GM19239 (cell line): ENCODE data around the gene CD58.
"Not testable (repeated sequence)": the region's sequence is repeated elsewhere in the genome, so short reads cannot be mapped to it uniquely, and the experiment has no call there.

Experiments used
- DNase-seq: peaks from one replicate; pipeline ENCODE4 v3.0.0; 2011; ENCODE audit warnings: low spot score; ENCODE audit not compliant: insufficient read length
- FAIRE-seq: peaks from 2 replicates; lab custom pipeline; 2011; peaks lifted over from hg19 to GRCh38; lab: Jason Lieb, UNC

The CD58 gene

GRCh38 chr1:116570358-116571214 lies at the start of gene CD58:
TSS of gene CD58 (minus strand) at chr1:116571026. CDS start at chr1:116570972, 54 bp downstream.
- FAIRE-seq: peak; percentile 37
- DNase-seq: peak; percentile 65

- not testable (repeated sequence) for FAIRE-seq, DNase-seq
These were observed 49.6 kb upstream of the CD58 start for GRCh38 chr1:116620392-116620791.

- FAIRE-seq, DNase-seq: not testable (repeated sequence)
These were observed 48.3 kb upstream of the CD58 start for GRCh38 chr1:116619106-116619505.

GRCh38 chr1:116617808-116618207 lies 47.0 kb upstream of the CD58 start:
- not testable (repeated sequence) for DNase-seq, FAIRE-seq

- not testable (repeated sequence) for DNase-seq, FAIRE-seq
These were observed 43.0 kb upstream of the CD58 start for GRCh38 chr1:116613825-116614224.

- FAIRE-seq, DNase-seq: not testable (repeated sequence)
These were observed 39.1 kb upstream of the CD58 start for GRCh38 chr1:116609801-116610371.

- not testable (repeated sequence) for DNase-seq, FAIRE-seq
These were observed 38.0 kb upstream of the CD58 start for GRCh38 chr1:116608841-116609240.

GRCh38 chr1:116608151-116608550 lies 37.3 kb upstream of the CD58 start:
- not testable (repeated sequence) for FAIRE-seq, DNase-seq

- not testable (repeated sequence) for FAIRE-seq, DNase-seq
These were observed 36.6 kb upstream of the CD58 start for GRCh38 chr1:116607463-116607862.

GRCh38 chr1:116606067-116606466 lies 35.2 kb upstream of the CD58 start:
- not testable (repeated sequence) for FAIRE-seq, DNase-seq

- no peak for DNase-seq
- no peak for FAIRE-seq
These were observed 34.5 kb upstream of the CD58 start for GRCh38 chr1:116605315-116605714.

GRCh38 chr1:116604408-116604807 lies 33.6 kb upstream of the CD58 start:
- DNase-seq, FAIRE-seq: not testable (repeated sequence)

- not testable (repeated sequence) for FAIRE-seq
These were observed 32.8 kb upstream of the CD58 start for GRCh38 chr1:116603646-116604045.

GRCh38 chr1:116599369-116599768 lies 28.5 kb upstream of the CD58 start:
- not testable (repeated sequence) for FAIRE-seq, DNase-seq

More at GRCh38 chr1:116603646-116604045, 32.8 kb upstream of the CD58 start:
- DNase-seq: not testable (repeated sequence)

- DNase-seq, FAIRE-seq: not testable (repeated sequence)
These were observed 27.7 kb upstream of the CD58 start for GRCh38 chr1:116598420-116599036.

GRCh38 chr1:116597388-116597787 lies 26.6 kb upstream of the CD58 start:
- FAIRE-seq: not testable (repeated sequence)

GRCh38 chr1:116596742-116597307 lies 26.0 kb upstream of the CD58 start:
- not testable (repeated sequence) for DNase-seq, FAIRE-seq

More at GRCh38 chr1:116597388-116597787, 26.6 kb upstream of the CD58 start:
- not testable (repeated sequence) for DNase-seq

- DNase-seq: not testable (repeated sequence)
- peak; percentile 39 for FAIRE-seq
These were observed 25.3 kb upstream of the CD58 start for GRCh38 chr1:116595946-116596741.
